Pancreas (tissue), 10 donors: ENCODE results near the gene AATK. TPM values are rescaled to one million over a fixed set of nuclear protein-coding genes. Genes with fewer than 3 reads are reported as not detected.

Experiments
- ATAC-seq, 4 donors: fragments of 200-7000 bp; cut with Tn5 transposase; one replicate each; pipeline versions ENCODE4 v1.8.0 to v1.9.1; 2020; ENCODE audit warnings: mild to moderate bottlenecking in 4 of 4, moderate library complexity in 4 of 4
- DNase-seq, 6 donors: peaks; one replicate each; pipeline ENCODE4 v3.0.0-alpha.2; 2020
- FAIRE-seq: peaks from 2 replicates; lab custom pipeline; 2012; peaks lifted over from hg19 to GRCh38; lab: Jason Lieb, UNC
- H3K27ac ChIP-seq, 4 donors: fragments of 200-600 bp; sonication (generic); 1 replicate in 3 of 4; 2 replicates in 1 of 4; pipeline versions ENCODE4 v1.5.0 to v1.8.0; 2020
- H3K27me3 ChIP-seq, 4 donors: fragments of 200-600 bp; one replicate each; pipeline ENCODE4 v1.8.0; 2021
- H3K36me3 ChIP-seq, 3 donors: fragments of 200-600 bp; sonication (generic) in 1 of 3; one replicate each; pipeline versions ENCODE4 v1.5.0 to v1.8.0; 2020 to 2021
- H3K4me1 ChIP-seq, 3 donors: fragments of 200-600 bp; one replicate each; pipeline ENCODE4 v1.8.0; 2021
- H3K4me3 ChIP-seq, 4 donors: fragments of 200-600 bp; sonication (generic) in 2 of 4; one replicate each; pipeline versions ENCODE4 v1.5.0 to v1.8.0; 2020 to 2021
- H3K9me3 ChIP-seq, 4 donors: fragments of 200-600 bp; one replicate each; pipeline ENCODE4 v1.8.0; 2021
- CTCF ChIP-seq, 4 donors: fragments of 200-600 bp; sonication (generic) in 3 of 4; IDR thresholded peaks; one replicate each; pipeline versions ENCODE4 v1.5.0 to v1.8.0; 2021; ENCODE audit warnings: antibody characterized with exemption in 4 of 4
- WGBS, 2 donors: extraction: QIAGEN DNeasy Blood & Tissue Kit; methylation state at CpG; one replicate each; pipeline ENCODE4 v1.1.7; 2013; 5-methylcytosine and 5-hydroxymethylcytosine counted together
- intact Hi-C, 3 donors: fragments of 100-400 bp; cut with DNase I; formaldehyde crosslinking; loops; one replicate each; pipeline versions ENCODE4 v1.11.1 to v1.14.2; 2022
- polyA plus RNA-seq, 2 donors: library from polyadenylated mRNA; stranded (reverse); fragments of 200-250 nt; gene quantifications; one replicate each; pipeline ENCODE4 v1.2.3, GENCODE V29; 2013
- total RNA-seq, 6 donors: library from RNA; stranded (reverse); fragmentation: NEBNext Ultra II Directional in 4 of 6; extraction: Animal tissue kit (Norgen Biotek cat#: 25700) in 4 of 6; gene quantifications; one replicate each; pipeline versions ENCODE4 v1.2.1 to v1.2.4, GENCODE V29; 2021 to 2023
- donor health status: healthy with polysubstance abuse.
- donor health status: DM: no; HTN: no; CAD: no; lungs with moderate emphysema.
- donor health status: DM: no; HTN: no; CAD: no.
- donor health status: control.
- donor health status: control.
- donor health status: Bipolar disorder and iron deficiency.
- donor health status: DM: yes; HTN: yes; CAD: no.
- donor health status: DM: no; HTN: no; CAD: no.
- donor health status: DM: no; HTN: no; CAD: no.
- donor health status: DM: yes; HTN: yes; CAD: no.

Gene AATK
- total and polyA plus RNA-seq, 8 donors: 24.3 to 49.6 (median 30.1) TPM

- no peak for FAIRE-seq
- Histone ChIP-seq H3K4me1 (no peaks in the 10 kb centered on the region), H3K27ac (no peak overlapping the region), H3K4me3 (no peak overlapping the region), H3K27me3 (no peaks in the 10 kb centered on the region), H3K36me3 (peaks cover 0 to 11% (median 0%) of the 10 kb centered on the region in 3 donors), H3K9me3 (no peaks in the 10 kb centered on the region)
- DNase-seq: peak in 4 of 6 donors; percentile 37 to 79 (median 60)
- 65 to 66% methylated on average over 56 to 89 of the region's 89 CpGs for WGBS, 2 donors
- no peak for TF ChIP-seq CTCF (IDR thresholded peaks at IDR 0.05)
- ATAC-seq: peak; percentile 17 to 49 (median 38)
- intact Hi-C loops: no loop called here
These were observed 46.5 kb downstream of the AATK start for GRCh38 chr17:81119223-81120148.

GRCh38 chr17:81118308-81119221, 47.5 kb downstream of the AATK start:
- H3K27me3 ChIP-seq: no peaks in the 10 kb centered on the region
- H3K4me3 ChIP-seq: no peak overlapping the region
- WGBS, 2 donors: 77 to 79% methylated on average over 21 to 24 of the region's 24 CpGs
- no peak overlapping the region for H3K27ac ChIP-seq
- FAIRE-seq (no peak), ATAC-seq (peak in 2 of 4 donors; percentile 1 to 2), DNase-seq (no peak)
- intact Hi-C loops: no loop called here
- peaks cover 0 to 11% (median 0%) of the 10 kb centered on the region in 3 donors for H3K36me3 ChIP-seq
- no peak for TF ChIP-seq CTCF (IDR thresholded peaks at IDR 0.05)
- H3K4me1 ChIP-seq: no peaks in the 10 kb centered on the region
- H3K9me3 ChIP-seq: no peaks in the 10 kb centered on the region

- no peak overlapping the region for H3K27ac ChIP-seq
- no peak for TF ChIP-seq CTCF (IDR thresholded peaks at IDR 0.05)
- ATAC-seq: no peak
- intact Hi-C loops: no loop called here
- FAIRE-seq: no peak
- H3K4me3 ChIP-seq: no peak overlapping the region
- no peaks in the 10 kb centered on the region for H3K4me1 ChIP-seq
- H3K36me3 ChIP-seq: peaks cover 0 to 11% (median 0%) of the 10 kb centered on the region in 3 donors
- H3K27me3 ChIP-seq: no peaks in the 10 kb centered on the region
- H3K9me3 ChIP-seq: no peaks in the 10 kb centered on the region
- no peak for DNase-seq
- WGBS, 2 donors: 87 to 93% methylated on average over 20 of the region's 20 CpGs
These were observed 48.3 kb downstream of the AATK start for GRCh38 chr17:81117672-81118198.

GRCh38 chr17:81116704-81117103, 49.3 kb downstream of the AATK start:
- 87 to 93% methylated on average over 8 of the region's 8 CpGs for WGBS, 2 donors
- H3K27ac ChIP-seq: no peak overlapping the region
- ATAC-seq: no peak

More at GRCh38 chr17:81116704-81117103, 49.3 kb downstream of the AATK start:
- H3K36me3 ChIP-seq: peaks cover 0 to 11% (median 0%) of the 10 kb centered on the region in 3 donors
- intact Hi-C loops: no loop called here
- no peak for TF ChIP-seq CTCF (IDR thresholded peaks at IDR 0.05)
- FAIRE-seq: no peak
- H3K9me3 ChIP-seq: no peaks in the 10 kb centered on the region
- H3K4me1 ChIP-seq: no peaks in the 10 kb centered on the region
- H3K4me3 ChIP-seq: no peak overlapping the region
- H3K27me3 ChIP-seq: no peaks in the 10 kb centered on the region
- no peak for DNase-seq
